HepG2 (cell line): Measurements from ENCODE around the gene ZNF222. TPM values are rescaled to one million over a fixed set of nuclear protein-coding genes. Genes with fewer than 3 reads are reported as not detected.

Experiments
- DPF2 ChIP-seq: sonication (generic); formaldehyde crosslinking; IDR thresholded peaks from 2 replicates; pipeline ENCODE4 v1.4.0; 2020; ENCODE audit warnings: mild to moderate bottlenecking, low read depth, missing genetic modification reagents, borderline replicate concordance
- ESRRA ChIP-seq: sonication (generic); formaldehyde crosslinking; IDR thresholded peaks from 2 replicates; pipeline ENCODE4 v1.5.1; 2020; ENCODE audit warnings: mild to moderate bottlenecking, low read depth, missing genetic modification reagents
- HOXA5 ChIP-seq: sonication (generic); formaldehyde crosslinking; IDR thresholded peaks from 2 replicates; pipeline ENCODE4 v1.4.0; 2020; ENCODE audit warnings: missing genetic modification reagents
- KDM4B ChIP-seq: sonication (generic); formaldehyde crosslinking; IDR thresholded peaks from 2 replicates; pipeline ENCODE4 v1.4.0; 2020; ENCODE audit warnings: missing genetic modification reagents
- MXD4 ChIP-seq: IDR thresholded peaks from 2 replicates; pipeline ENCODE4 v1.6.1; 2016; ENCODE audit warnings: mild to moderate bottlenecking, missing biosample characterization, missing genetic modification reagents
- NFKBIZ ChIP-seq: IDR thresholded peaks from 2 replicates; pipeline ENCODE4 v1.6.1; 2018; ENCODE audit warnings: missing genetic modification reagents, missing compliant biosample characterization
- NR2F2 ChIP-seq: IDR thresholded peaks from 2 replicates; pipeline ENCODE4 v1.6.1; 2012; ENCODE audit warnings: low read depth, inconsistent platforms, borderline replicate concordance
- PCBP2 ChIP-seq: fragments of 200-400 bp; formaldehyde crosslinking; optimal IDR thresholded peaks from 2 replicates; pipeline ENCODE3; 2018; ENCODE audit warnings: low read length, low read depth; ENCODE audit not compliant: poor library complexity, severe bottlenecking
- TEAD3 ChIP-seq: optimal IDR thresholded peaks from 2 replicates; pipeline ENCODE3; 2016; ENCODE audit warnings: borderline replicate concordance
- ZFP82 ChIP-seq: sonication (generic); formaldehyde crosslinking; IDR thresholded peaks from 2 replicates; pipeline ENCODE4 v1.5.1; 2020; ENCODE audit warnings: mild to moderate bottlenecking, missing genetic modification reagents, borderline replicate concordance
- ZNF138 ChIP-seq: sonication (generic); formaldehyde crosslinking; IDR thresholded peaks from 2 replicates; pipeline ENCODE4 v1.5.0; 2020; ENCODE audit warnings: mild to moderate bottlenecking, low read depth, missing genetic modification reagents
- polyA plus RNA-seq, 8 experiments: library from polyadenylated mRNA; depleted of rRNA in 3 of 8; stranded (reverse) in 7 of 8; unstranded in 1 of 8; fragments of >200 nt; fragmentation: Illumina TruSeq in 4 of 8; extraction: Trizol in 4 of 8; gene quantifications; 2 replicates each; pipeline versions ENCODE4 v1.2.1 to v1.2.3, GENCODE V29; 2011 to 2016; ENCODE audit warnings: low read depth in 4 of 8, missing spikeins in 1 of 8, mixed read lengths in 1 of 8; ENCODE audit not compliant: insufficient read depth in 1 of 8
- total RNA-seq, 5 experiments: library from RNA; depleted of rRNA; stranded (reverse); fragments of >200 nt; fragmentation: Illumina TruSeq; extraction: Trizol; gene quantifications; 2 replicates each; pipeline ENCODE4 v1.2.3, GENCODE V29; 2016; ENCODE audit warnings: low read depth in 1 of 5
- TF ChIP-seq, protein P1 (sequence below): sonication (generic); formaldehyde crosslinking; IDR thresholded peaks from 2 replicates; pipeline ENCODE4 v1.9.0; 2021; ENCODE audit warnings: missing genetic modification reagents, borderline replicate concordance
- TF ChIP-seq, protein P2 (sequence below): sonication (generic); formaldehyde crosslinking; conservative IDR thresholded peaks from 2 replicates; pipeline ENCODE4 v1.4.0; 2020; ENCODE audit warnings: mild to moderate bottlenecking, missing genetic modification reagents, moderate library complexity
- TF ChIP-seq, protein P3 (sequence below): sonication (generic); formaldehyde crosslinking; conservative IDR thresholded peaks from 2 replicates; pipeline ENCODE4 v1.4.0; 2020; ENCODE audit warnings: missing genetic modification reagents
- TF ChIP-seq, protein P4 (sequence below): IDR thresholded peaks from 2 replicates; pipeline ENCODE4 v1.6.1; 2012; ENCODE audit warnings: low read length, improper control_type of control experiment
- TF ChIP-seq, protein P5 (sequence below): sonication (generic); formaldehyde crosslinking; IDR thresholded peaks from 2 replicates; pipeline ENCODE4 v1.8.0; 2023; ENCODE audit warnings: mild to moderate bottlenecking, missing genetic modification reagents

ZNF222 gene
- total and polyA plus RNA-seq, 2 of the 13 experiments (the other 11 are each of a cell fraction or from before 2014, with no cell fraction given): 2.2 to 6.2 TPM

DNA sequence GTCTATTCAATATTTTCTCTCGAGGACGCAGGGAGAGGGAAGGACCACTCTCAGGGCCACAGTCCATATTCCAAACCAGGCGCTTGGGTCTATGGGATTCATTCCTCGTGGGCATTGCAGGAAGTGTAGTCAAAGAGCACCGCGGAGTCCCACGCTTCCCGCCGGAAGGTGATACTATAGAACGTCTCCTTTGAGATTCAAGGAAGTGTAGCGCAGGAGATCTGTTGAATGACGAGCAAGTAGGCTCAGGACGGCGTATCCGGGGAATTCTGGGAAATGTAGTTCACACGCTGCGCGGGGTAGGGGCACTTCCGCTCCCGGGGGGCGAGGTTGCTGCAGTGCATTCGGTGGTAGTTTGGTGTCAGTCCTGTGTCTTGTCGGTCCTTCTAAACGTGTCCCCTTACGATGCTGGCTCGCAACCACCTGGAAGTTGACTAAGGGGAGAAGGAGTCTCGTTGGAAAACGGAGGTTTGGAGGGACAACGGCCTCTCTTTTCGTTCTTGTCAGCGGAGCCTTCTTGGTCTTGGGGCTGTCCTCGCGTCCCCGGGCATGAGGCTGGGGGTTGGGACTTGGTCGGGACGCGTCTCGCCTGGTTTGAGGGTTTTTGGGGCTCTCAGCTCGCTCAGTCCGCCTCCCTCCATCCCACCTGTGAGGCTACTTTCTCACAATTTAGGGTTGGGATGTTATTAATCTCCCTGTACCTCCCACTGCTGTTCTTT lies 46.8 kb downstream of the ZNF222 start, which contains the start of gene ZNF284 (continued):
- TF ChIP-seq, protein P1, sequence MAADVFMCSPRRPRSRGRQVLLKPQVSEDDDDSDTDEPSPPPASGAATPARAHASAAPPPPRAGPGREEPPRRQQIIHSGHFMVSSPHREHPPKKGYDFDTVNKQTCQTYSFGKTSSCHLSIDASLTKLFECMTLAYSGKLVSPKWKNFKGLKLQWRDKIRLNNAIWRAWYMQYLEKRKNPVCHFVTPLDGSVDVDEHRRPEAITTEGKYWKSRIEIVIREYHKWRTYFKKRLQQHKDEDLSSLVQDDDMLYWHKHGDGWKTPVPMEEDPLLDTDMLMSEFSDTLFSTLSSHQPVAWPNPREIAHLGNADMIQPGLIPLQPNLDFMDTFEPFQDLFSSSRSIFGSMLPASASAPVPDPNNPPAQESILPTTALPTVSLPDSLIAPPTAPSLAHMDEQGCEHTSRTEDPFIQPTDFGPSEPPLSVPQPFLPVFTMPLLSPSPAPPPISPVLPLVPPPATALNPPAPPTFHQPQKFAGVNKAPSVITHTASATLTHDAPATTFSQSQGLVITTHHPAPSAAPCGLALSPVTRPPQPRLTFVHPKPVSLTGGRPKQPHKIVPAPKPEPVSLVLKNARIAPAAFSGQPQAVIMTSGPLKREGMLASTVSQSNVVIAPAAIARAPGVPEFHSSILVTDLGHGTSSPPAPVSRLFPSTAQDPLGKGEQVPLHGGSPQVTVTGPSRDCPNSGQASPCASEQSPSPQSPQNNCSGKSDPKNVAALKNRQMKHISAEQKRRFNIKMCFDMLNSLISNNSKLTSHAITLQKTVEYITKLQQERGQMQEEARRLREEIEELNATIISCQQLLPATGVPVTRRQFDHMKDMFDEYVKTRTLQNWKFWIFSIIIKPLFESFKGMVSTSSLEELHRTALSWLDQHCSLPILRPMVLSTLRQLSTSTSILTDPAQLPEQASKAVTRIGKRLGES (CRISPR knock-in tag): no peak
- TF ChIP-seq KDM4B (0 out of 2 replicates have a peak, but pooled peaks have one; percentile 34), DPF2 (no peak), TEAD3 (CRISPR knock-in tag) (peak; percentile 60), ZNF138 (CRISPR knock-in tag) (no peak), HOXA5 (CRISPR knock-in tag) (peak; percentile 56; the same call in 1 of the 2 replicates), NFKBIZ (CRISPR knock-in tag) (no peak; the same call in 1 of the 2 replicates), ESRRA (CRISPR knock-in tag) (no peak), NR2F2 (peak; percentile 16; the same call in 1 of the 2 replicates), MXD4 (CRISPR knock-in tag) (peak; percentile 66; the same call in 1 of the 2 replicates), PCBP2 (no peak), ZFP82 (no peak)
- TF ChIP-seq, protein P2, sequence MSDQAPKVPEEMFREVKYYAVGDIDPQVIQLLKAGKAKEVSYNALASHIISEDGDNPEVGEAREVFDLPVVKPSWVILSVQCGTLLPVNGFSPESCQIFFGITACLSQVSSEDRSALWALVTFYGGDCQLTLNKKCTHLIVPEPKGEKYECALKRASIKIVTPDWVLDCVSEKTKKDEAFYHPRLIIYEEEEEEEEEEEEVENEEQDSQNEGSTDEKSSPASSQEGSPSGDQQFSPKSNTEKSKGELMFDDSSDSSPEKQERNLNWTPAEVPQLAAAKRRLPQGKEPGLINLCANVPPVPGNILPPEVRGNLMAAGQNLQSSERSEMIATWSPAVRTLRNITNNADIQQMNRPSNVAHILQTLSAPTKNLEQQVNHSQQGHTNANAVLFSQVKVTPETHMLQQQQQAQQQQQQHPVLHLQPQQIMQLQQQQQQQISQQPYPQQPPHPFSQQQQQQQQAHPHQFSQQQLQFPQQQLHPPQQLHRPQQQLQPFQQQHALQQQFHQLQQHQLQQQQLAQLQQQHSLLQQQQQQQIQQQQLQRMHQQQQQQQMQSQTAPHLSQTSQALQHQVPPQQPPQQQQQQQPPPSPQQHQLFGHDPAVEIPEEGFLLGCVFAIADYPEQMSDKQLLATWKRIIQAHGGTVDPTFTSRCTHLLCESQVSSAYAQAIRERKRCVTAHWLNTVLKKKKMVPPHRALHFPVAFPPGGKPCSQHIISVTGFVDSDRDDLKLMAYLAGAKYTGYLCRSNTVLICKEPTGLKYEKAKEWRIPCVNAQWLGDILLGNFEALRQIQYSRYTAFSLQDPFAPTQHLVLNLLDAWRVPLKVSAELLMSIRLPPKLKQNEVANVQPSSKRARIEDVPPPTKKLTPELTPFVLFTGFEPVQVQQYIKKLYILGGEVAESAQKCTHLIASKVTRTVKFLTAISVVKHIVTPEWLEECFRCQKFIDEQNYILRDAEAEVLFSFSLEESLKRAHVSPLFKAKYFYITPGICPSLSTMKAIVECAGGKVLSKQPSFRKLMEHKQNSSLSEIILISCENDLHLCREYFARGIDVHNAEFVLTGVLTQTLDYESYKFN (CRISPR knock-in tag): 0 out of 2 replicates have a peak, but pooled peaks have one; percentile 15
- TF ChIP-seq, protein P3, sequence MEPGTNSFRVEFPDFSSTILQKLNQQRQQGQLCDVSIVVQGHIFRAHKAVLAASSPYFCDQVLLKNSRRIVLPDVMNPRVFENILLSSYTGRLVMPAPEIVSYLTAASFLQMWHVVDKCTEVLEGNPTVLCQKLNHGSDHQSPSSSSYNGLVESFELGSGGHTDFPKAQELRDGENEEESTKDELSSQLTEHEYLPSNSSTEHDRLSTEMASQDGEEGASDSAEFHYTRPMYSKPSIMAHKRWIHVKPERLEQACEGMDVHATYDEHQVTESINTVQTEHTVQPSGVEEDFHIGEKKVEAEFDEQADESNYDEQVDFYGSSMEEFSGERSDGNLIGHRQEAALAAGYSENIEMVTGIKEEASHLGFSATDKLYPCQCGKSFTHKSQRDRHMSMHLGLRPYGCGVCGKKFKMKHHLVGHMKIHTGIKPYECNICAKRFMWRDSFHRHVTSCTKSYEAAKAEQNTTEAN: 0 out of 2 replicates have a peak, but pooled peaks have one; percentile 35
- TF ChIP-seq, protein P4, sequence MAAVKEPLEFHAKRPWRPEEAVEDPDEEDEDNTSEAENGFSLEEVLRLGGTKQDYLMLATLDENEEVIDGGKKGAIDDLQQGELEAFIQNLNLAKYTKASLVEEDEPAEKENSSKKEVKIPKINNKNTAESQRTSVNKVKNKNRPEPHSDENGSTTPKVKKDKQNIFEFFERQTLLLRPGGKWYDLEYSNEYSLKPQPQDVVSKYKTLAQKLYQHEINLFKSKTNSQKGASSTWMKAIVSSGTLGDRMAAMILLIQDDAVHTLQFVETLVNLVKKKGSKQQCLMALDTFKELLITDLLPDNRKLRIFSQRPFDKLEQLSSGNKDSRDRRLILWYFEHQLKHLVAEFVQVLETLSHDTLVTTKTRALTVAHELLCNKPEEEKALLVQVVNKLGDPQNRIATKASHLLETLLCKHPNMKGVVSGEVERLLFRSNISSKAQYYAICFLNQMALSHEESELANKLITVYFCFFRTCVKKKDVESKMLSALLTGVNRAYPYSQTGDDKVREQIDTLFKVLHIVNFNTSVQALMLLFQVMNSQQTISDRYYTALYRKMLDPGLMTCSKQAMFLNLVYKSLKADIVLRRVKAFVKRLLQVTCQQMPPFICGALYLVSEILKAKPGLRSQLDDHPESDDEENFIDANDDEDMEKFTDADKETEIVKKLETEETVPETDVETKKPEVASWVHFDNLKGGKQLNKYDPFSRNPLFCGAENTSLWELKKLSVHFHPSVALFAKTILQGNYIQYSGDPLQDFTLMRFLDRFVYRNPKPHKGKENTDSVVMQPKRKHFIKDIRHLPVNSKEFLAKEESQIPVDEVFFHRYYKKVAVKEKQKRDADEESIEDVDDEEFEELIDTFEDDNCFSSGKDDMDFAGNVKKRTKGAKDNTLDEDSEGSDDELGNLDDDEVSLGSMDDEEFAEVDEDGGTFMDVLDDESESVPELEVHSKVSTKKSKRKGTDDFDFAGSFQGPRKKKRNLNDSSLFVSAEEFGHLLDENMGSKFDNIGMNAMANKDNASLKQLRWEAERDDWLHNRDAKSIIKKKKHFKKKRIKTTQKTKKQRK: no peak
- TF ChIP-seq, protein P5, sequence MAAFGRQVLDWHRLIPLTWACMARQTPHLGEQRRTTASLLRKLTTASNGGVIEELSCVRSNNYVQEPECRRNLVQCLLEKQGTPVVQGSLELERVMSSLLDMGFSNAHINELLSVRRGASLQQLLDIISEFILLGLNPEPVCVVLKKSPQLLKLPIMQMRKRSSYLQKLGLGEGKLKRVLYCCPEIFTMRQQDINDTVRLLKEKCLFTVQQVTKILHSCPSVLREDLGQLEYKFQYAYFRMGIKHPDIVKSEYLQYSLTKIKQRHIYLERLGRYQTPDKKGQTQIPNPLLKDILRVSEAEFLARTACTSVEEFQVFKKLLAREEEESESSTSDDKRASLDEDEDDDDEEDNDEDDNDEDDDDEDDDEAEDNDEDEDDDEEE: no peak; the same call in 1 of the 2 replicates
